Measurements from ENCODE around the gene NLK.
"Not testable (repeated sequence)": the region's sequence is repeated elsewhere in the genome, so short reads cannot be mapped to it uniquely, and the experiment has no call there.

NLK gene

GRCh38 chr17:28194382-28194781 is 151.9 kb downstream of the NLK start:
- DNase-seq (ENCODE audit: low spot score): no peak

DNA sequence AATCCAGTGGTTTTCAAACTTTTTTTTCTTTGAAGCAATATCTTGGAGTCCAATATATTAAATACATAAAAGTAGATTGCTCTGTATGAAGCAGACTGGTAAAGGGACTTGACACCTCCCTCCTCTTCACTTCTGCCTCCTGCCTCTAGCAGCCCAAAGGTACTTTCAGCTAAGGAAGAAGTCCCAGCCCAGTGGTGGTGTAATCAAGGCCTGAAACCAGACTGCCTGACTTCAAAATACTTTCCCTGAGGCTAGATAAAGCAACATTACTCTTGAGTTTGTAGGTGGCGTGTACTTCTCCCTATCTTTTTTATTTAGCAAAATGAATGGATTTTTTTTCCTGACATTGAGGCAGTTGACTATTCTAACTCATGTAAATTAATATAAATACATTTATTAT is 154.2 kb downstream of the NLK start:
- no peak for DNase-seq (ENCODE audit: low spot score)

- DNase-seq (ENCODE audit: low spot score): no peak
Measured at GRCh38 chr17:28199115-28199514, 156.6 kb downstream of the NLK start.

GRCh38 chr17:28199728-28200127 is 157.3 kb downstream of the NLK start:
- no peak for DNase-seq (ENCODE audit: low spot score)

DNA sequence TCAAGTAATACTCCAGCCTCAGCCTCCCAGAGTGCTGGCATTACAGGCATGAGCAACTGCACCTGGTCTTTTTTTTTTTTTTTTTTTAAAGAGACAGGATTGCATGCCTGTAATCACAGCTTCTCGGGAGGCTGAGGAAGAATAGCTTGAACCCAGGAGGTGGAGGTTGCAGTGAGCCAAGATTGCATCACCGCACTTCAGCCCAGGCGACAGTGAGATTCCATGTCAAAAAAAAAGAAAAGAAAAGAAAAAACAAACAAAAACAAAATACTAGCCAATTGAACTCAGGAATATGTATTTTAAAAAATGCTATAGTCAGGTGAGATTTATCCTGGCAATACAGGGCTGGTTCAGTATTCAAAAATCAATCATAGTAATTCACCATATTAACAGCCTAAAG is 158.8 kb downstream of the NLK start:
- DNase-seq (ENCODE audit: low spot score): no peak

DNA sequence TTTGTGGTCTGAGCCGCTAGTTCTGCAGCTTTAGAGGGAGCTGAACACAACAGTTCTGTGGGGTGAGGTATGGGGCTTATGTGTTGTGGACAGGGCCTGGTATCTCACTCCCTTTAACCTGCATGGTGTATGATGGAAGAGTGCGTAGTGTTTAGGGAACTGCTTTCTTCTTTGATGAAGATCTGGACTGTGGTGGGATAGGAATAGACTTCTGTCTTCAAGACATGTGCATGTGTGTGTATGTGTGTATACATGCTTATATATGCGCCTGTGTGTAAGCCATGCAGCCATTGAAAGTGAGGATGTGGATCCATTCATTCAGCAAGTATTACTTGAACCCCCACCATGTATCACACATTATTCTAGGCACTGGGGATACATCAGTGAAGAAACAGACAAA is 161.8 kb downstream of the NLK start:
- DNase-seq (ENCODE audit: low spot score): no peak

GRCh38 chr17:28204751-28205150 is 162.3 kb downstream of the NLK start:
- no peak for DNase-seq (ENCODE audit: low spot score)

GRCh38 chr17:28206292-28206691 is 163.8 kb downstream of the NLK start:
- DNase-seq (ENCODE audit: low spot score): no peak

- no peak for DNase-seq (ENCODE audit: low spot score)
Measured at GRCh38 chr17:28211811-28212210, 169.3 kb downstream of the NLK start.

GRCh38 chr17:28213578-28213977 is 171.1 kb downstream of the NLK start:
- not testable (repeated sequence) for DNase-seq (ENCODE audit: low spot score)

- DNase-seq (ENCODE audit: low spot score): no peak
Measured at GRCh38 chr17:28216052-28216451, 173.6 kb downstream of the NLK start.

GRCh38 chr17:28216528-28216927 is 174.1 kb downstream of the NLK start:
- DNase-seq (ENCODE audit: low spot score): no peak

- no peak for DNase-seq (ENCODE audit: low spot score)
Measured at GRCh38 chr17:28219771-28220170, 177.3 kb downstream of the NLK start.

DNA sequence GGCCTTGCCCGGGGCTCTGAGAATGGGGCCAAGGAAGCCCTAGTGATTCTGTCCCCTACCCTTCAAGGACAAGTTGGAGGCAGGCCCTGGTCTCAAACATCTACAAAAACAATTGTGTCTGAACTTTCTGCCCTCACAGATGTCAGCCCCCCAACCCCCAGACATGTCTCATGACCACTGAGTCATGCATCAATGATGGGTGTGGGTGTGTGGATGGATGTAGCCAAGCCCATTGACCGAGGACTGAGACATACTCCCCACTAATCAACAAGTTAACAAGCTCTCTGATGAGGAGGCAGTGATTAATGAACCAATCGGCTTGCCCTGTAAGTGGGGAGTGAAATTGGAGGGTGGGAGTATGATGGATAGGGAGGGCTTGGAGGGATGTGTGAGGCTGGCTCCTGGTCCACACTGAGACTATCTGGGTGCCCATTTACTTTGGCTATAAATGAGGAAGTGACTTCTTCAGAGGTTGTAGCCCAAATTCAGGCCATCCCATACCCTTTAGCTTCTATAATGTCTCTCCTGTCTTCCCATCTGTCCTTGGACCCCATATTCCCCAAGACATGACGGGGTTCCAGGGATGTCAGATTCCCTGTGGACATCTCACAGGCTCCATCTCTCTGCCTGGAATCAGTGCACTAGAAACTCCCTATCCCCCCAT is 179.4 kb downstream of the NLK start:
- no peak for DNase-seq (ENCODE audit: low spot score)

DNA sequence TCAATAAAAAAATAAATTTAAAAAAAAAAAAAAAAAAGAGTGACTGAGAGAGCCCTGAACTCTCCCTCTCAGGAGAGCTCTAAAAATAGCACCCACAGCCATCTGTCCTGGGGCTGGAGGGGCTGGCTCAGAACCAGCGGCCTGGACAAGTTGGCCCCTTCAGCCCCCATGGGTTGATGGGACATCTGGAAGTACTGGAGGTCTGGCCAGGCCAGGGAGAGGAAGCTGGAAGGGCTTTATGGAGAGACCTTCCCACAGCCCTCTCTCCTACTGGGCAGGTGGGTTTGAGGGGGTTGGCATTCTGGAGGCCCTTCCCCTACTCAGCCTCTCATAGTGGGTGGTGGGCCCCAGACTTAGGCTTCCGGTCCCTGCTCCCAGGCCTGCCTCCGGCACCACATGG is 182.8 kb downstream of the NLK start:
- DNase-seq (ENCODE audit: low spot score): no peak

DNA sequence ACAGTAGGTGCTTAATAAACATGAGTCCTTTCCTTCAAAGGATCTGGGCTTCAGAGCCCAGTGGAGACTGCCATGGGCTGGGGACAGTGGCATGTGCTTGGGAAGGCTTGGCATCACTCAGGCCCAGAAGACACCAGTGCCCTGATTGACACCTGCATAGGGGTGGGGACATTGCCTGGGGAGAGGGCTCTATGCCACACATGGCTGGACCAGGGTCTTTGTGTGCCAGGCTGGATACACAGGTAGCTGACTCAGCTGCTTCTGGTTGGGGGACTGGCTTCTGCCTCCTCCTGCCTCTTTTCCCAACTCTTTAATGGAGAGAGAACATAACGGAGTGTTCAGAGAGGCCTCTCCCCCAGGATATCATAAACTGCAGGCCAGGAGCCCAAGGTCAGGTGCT is 183.4 kb downstream of the NLK start:
- no peak for DNase-seq (ENCODE audit: low spot score)

GRCh38 chr17:28226563-28227315 is 184.3 kb downstream of the NLK start:
- no peak for DNase-seq (ENCODE audit: low spot score)

GRCh38 chr17:28227316-28228108 is 185.0 kb downstream of the NLK start:
- DNase-seq (ENCODE audit: low spot score): no peak

GRCh38 chr17:28228109-28228840 is 185.8 kb downstream of the NLK start:
- DNase-seq (ENCODE audit: low spot score): no peak

DNA sequence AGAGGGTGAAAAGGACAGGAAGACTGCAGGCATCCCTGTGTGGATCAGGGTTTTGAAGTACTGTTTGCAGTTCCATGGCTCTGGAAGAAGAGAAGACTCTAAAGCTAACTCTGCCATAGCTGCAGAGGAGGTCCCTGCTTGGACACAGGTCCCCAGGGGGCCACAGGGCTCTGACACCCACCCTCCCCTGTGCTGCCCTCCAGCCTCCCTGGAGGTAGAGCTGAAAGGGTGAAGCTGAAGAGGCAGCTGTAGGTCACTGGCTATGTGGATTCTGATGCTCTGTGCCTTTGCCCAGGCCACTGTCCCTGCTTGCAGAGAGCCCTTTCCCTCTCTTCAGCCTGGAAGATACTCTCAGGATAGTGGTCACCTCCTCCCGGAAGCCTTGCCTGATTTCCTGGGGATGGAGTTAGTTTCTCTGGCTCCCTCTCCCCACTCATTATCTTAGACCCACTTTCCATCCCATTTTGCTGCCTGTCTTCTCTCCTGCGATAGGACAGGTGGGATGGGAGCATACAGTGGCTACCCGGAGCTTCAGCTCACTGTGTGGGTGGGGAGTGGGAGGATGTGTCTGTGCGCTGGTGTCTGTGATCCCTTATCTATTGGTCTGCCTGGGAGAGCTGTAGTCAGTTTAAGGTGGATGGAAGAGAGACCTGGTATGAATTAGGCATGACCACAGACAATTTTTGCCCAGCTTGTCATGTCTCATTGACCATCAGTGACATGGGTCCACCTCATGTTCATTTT is 186.7 kb downstream of the NLK start:
- no peak for DNase-seq (ENCODE audit: low spot score)

GRCh38 chr17:28230011-28230410 is 187.5 kb downstream of the NLK start:
- DNase-seq (ENCODE audit: low spot score): no peak

- not testable (repeated sequence) for DNase-seq (ENCODE audit: low spot score)
Measured at GRCh38 chr17:28230607-28231006, 188.1 kb downstream of the NLK start.
